Activated CD4-positive, alpha-beta T cell treated with anti-CD3 and anti-CD28 coated beads, Interleukin-2, amount 50 U/mL, for 1 hour (primary cell): Measurements from ENCODE around the gene CSK.

Source experiments
- DNase-seq: peaks from one replicate; pipeline ENCODE4 v3.0.0-alpha.2; 2020

The CSK gene

GRCh38 chr15:74845581-74845980 lies 63.7 kb downstream of the CSK start:
- DNase-seq: no peak

DNA sequence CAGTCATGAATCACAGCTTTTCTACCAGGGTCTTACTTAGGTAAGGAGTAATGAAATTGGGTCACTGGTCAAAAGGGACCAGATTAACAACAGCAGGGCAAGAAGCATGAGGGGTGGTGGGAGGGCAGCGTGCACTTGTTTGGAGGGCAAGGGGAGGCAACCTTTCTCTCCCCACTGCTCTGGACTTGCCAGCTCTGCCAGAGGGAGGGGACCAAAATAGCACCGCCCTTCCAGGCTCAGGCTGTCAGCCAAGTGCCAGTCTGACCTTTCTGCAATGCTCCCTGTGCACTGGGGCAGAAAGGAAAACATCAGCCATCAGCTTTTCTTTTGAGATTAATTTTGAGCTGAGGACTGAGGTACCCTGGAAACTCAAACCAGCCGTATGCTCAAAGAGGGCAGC lies 65.6 kb downstream of the CSK start:
- no peak for DNase-seq

DNA sequence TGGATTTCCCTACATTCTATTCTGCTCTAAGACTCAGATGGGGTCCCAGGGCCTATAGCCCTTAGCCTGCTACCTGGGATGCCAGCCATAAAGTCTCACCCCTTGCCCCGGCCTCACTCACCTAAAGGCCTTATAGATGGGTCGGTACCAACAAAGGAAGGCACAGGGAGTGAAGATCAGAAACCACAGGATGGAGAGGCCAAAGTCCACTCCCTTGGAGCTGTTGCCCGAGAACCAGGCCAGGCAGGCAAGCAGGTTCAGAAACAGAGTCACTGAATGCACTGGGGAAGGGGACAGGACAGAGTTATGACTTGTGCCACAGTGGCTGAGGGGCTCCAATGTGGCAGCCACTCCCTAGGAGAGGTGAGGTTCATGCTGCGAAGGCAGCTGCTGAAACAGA lies 68.5 kb downstream of the CSK start:
- no peak for DNase-seq

DNA sequence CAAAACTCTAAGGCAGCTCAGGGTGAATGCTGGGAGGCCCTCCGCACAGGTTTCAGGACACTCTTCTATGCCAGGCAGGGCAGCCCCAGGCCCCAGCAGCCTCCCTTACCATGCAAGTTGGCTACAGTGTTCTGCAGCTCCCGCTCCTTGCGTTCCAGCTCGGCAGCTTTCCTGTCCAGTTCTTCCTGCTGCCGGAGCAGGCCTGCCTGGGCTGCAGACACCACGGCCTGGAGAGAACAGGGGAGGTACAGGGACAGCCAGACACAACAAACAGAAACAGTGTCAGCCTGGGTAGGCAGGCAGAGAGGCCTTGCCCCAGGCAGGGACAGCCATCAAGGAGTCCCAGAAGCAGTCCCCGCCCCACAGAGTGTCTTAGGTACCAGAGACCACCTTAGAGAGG lies 70.1 kb downstream of the CSK start:
- DNase-seq: no peak
